Astrocyte of the cerebellum (primary cell): Measurements from ENCODE around the gene GALM.

Source experiments
- DNase-seq: peaks from one replicate; pipeline ENCODE4 v3.0.0-alpha.2; 2011; ENCODE audit warnings: low read depth
- H3K4me3 ChIP-seq: 2 replicates; pipeline ENCODE4 v1.5.1; 2011; ENCODE audit warnings: mild to moderate bottlenecking, low read depth, low read length, moderate library complexity
- in situ Hi-C: cut with HindIII; loops from 2 replicates; pipeline ENCODE4 v1.10.0; 2017; ENCODE audit warnings: low sequenced_read_pairs
- TF ChIP-seq, protein P1 (sequence below): IDR thresholded peaks from 2 replicates; pipeline ENCODE4 v1.5.1; 2012; ENCODE audit warnings: low read length, low read depth, moderate library complexity, mild to moderate bottlenecking; ENCODE audit errors: missing control alignments

The GALM gene

GRCh38 chr2:38745267-38745666 lies 79.4 kb downstream of the GALM start:
- no peak for DNase-seq
- in situ Hi-C loops, result loop anchor here (25.0 kb wide), 2 partner anchors 433 to 683 kb away; no protein-coding TSS in a partner anchor
- H3K4me3 ChIP-seq, result no peak overlapping the region
- TF ChIP-seq, protein P1, sequence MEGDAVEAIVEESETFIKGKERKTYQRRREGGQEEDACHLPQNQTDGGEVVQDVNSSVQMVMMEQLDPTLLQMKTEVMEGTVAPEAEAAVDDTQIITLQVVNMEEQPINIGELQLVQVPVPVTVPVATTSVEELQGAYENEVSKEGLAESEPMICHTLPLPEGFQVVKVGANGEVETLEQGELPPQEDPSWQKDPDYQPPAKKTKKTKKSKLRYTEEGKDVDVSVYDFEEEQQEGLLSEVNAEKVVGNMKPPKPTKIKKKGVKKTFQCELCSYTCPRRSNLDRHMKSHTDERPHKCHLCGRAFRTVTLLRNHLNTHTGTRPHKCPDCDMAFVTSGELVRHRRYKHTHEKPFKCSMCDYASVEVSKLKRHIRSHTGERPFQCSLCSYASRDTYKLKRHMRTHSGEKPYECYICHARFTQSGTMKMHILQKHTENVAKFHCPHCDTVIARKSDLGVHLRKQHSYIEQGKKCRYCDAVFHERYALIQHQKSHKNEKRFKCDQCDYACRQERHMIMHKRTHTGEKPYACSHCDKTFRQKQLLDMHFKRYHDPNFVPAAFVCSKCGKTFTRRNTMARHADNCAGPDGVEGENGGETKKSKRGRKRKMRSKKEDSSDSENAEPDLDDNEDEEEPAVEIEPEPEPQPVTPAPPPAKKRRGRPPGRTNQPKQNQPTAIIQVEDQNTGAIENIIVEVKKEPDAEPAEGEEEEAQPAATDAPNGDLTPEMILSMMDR, result no peak

DNA sequence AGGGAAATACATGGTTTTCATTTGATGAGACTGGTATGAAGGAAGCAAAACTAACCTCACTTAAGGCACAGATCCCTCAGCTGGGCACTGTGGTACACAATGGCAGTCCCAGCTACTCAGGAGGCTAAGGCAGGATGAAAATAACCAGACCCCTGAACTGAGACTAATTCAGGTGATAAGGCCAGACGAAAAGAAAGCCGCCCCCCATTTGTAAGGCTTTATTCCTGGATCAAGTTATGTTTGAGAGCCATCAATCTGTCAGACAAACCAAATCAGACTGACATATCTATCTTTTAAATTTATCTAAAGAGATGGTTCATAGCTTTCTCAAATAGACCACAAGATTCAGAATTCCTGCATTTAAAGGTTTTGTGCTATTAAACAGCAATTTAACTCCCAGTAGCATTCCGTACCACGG lies 81.1 kb downstream of the GALM start:
- TF ChIP-seq, protein P1, result no peak
- in situ Hi-C loops, result loop anchor here (25.0 kb wide), 2 partner anchors 435 to 685 kb away; no protein-coding TSS in a partner anchor
- no peak overlapping the region for H3K4me3 ChIP-seq
- no peak for DNase-seq

- TF ChIP-seq, protein P1, result no peak
- H3K4me3 ChIP-seq, result no peak overlapping the region
- no peak for DNase-seq
- in situ Hi-C loops, result loop anchor here (25.0 kb wide), 2 partner anchors 436 to 686 kb away; no protein-coding TSS in a partner anchor
Observed at GRCh38 chr2:38747819-38748218, 81.9 kb downstream of the GALM start.

DNA sequence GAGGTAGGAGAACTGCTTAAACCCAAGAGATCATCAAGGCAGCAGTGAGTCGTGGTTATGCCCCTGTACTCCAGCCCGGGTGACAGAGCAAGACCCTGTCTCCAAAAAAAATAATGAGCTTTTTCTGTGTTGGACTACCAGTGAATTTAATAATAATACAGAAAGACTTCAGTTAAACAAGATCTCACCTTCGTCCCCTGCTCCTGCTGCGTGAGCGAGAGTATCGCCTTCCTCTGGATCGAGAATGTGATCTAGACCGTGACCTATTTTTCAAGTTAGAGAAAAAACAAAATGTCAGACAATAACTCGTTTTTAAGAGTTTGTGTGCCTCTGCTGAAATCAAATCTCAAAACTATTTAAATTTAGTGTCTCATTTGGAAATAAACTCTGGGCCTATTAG lies 82.5 kb downstream of the GALM start:
- TF ChIP-seq, protein P1, result no peak
- in situ Hi-C loops, result loop anchor here (25.0 kb wide), 2 partner anchors 436 to 686 kb away; no protein-coding TSS in a partner anchor
- no peak for DNase-seq
- no peak overlapping the region for H3K4me3 ChIP-seq

- peak overlapping the region; percentile 97 for H3K4me3 ChIP-seq
- DNase-seq, result no peak
- in situ Hi-C loops, result loop anchor here (25.0 kb wide), 2 partner anchors 437 to 687 kb away; no protein-coding TSS in a partner anchor
- TF ChIP-seq, protein P1, result no peak
Observed at GRCh38 chr2:38748943-38749804, 83.3 kb downstream of the GALM start.

DNA sequence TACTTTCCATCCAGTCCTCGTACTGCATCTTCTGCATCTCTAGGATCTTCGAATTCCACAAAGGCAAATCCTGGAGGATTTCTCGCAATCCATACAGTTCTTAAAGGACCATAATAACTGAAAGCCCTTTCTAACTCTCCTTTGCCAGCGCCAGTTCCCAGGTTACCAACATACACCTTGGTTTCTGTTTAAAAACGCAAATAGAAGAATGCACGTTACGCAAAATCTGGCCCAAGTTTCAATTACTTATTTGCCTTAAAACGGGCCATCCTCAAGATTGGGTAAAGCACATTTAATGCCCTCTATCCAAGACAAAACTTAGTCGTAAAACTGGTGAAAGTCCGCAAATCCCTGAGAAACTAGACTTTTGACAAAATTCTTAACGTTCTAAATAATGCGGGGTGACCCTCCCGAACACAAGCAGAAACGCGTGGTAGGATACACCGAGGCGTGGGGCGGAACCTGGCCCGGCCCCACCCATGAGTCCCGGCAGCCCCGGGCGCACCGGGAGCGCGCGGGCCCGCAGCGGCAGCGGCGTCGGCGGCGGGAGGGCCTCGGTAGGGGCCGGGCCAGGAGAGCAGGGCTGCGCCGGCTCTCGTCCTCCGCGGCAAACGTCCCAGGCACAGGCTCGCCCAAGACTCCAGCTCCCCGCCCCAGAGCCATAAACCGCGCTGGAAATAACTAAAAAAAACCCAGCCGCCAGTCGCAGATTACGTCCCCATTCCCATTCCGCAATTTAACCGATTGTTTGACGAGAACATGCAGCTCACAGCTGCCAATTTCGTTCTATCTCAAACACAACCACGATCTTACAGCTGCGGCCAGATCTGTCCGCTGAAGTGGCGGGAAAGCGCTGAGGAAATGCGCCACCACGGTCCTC lies 84.3 kb downstream of the GALM start:
- in situ Hi-C loops, result no loop called here
- no peak for DNase-seq
- TF ChIP-seq, protein P1, result no peak
- H3K4me3 ChIP-seq, result peak overlapping the region; percentile 97
